PFSK-1 (cell line): Measurements from ENCODE around the gene PAQR6.
A peak's percentile ranks its signal among the peaks of the same experiment; 100 is the strongest.

ENCODE experiments used
- FOXP2 ChIP-seq: optimal IDR thresholded peaks from 2 replicates; pipeline ENCODE3; 2011; ENCODE audit warnings: borderline replicate concordance, control low read depth, inconsistent platforms; ENCODE audit not compliant: insufficient read depth; ENCODE audit errors: extremely low read length, extremely low read depth
- POLR2AphosphoS5 ChIP-seq: IDR thresholded peaks from 2 replicates; pipeline ENCODE4 v1.6.1; 2012; ENCODE audit warnings: low read depth, mild to moderate bottlenecking, control low read depth, low read length, moderate library complexity
- REST ChIP-seq, 2 experiments: IDR thresholded peaks; 2 replicates each; pipeline versions ENCODE4 v1.6.1 to v1.8.0; 2011 to 2012; ENCODE audit warnings: low read depth in 2 of 2, low read length in 2 of 2, control low read depth in 1 of 2, inconsistent platforms in 1 of 2, mild to moderate bottlenecking in 1 of 2, moderate library complexity in 1 of 2; ENCODE audit not compliant: insufficient read depth in 1 of 2
- SIN3A ChIP-seq: IDR thresholded peaks from 2 replicates; pipeline ENCODE4 v1.6.1; 2012; ENCODE audit warnings: mild to moderate bottlenecking, low read length, moderate library complexity, borderline replicate concordance; ENCODE audit not compliant: insufficient read depth
- TAF1 ChIP-seq: IDR thresholded peaks from 2 replicates; pipeline ENCODE4 v1.6.1; 2012; ENCODE audit warnings: low read length, control low read depth, borderline replicate concordance; ENCODE audit not compliant: insufficient read depth

Gene PAQR6

GRCh38 chr1:156284757-156285156, 36.9 kb upstream of the PAQR6 start:
- TF ChIP-seq SIN3A (no peak), FOXP2 (no peak), POLR2AphosphoS5 (no peak), REST (IDR thresholded peaks at IDR 0.05; ENCODE audit: insufficient read depth in 1 of 2, low read depth in 2 of 2, low read length in 2 of 2) (no peak), TAF1 (no peak)

- no peak for TF ChIP-seq FOXP2
- TF ChIP-seq POLR2AphosphoS5 = no peak
- no peak for TF ChIP-seq SIN3A
- TF ChIP-seq REST (IDR thresholded peaks at IDR 0.05; ENCODE audit: insufficient read depth in 1 of 2, low read depth in 2 of 2, low read length in 2 of 2) = no peak
- TF ChIP-seq TAF1 = no peak
Observed at GRCh38 chr1:156284112-156284511, 36.3 kb upstream of the PAQR6 start, which contains the start of gene TMEM79. Gene TMEM79 (plus strand): TSS chr1:156284325. CDS start chr1:156285227, 902 bp downstream.

- TF ChIP-seq SIN3A = no peak
- TF ChIP-seq FOXP2 = no peak
- TF ChIP-seq POLR2AphosphoS5 = no peak
- TF ChIP-seq REST (IDR thresholded peaks at IDR 0.05; ENCODE audit: insufficient read depth in 1 of 2, low read depth in 2 of 2, low read length in 2 of 2) = no peak
Observed at GRCh38 chr1:156283521-156283920, 35.7 kb upstream of the PAQR6 start.

- peak in 1 of 2 experiments; percentile 31; a peak in 1 of 4 replicates for TF ChIP-seq REST (IDR thresholded peaks at IDR 0.05; ENCODE audit: insufficient read depth in 1 of 2, low read depth in 2 of 2, low read length in 2 of 2)
- TF ChIP-seq TAF1 = peak; percentile 87
- TF ChIP-seq POLR2AphosphoS5 = peak; percentile 84
- TF ChIP-seq FOXP2 = peak; percentile 66
- TF ChIP-seq SIN3A = peak; percentile 96; the same call in 1 of the 2 replicates
Observed at GRCh38 chr1:156282479-156283222, 34.8 kb upstream of the PAQR6 start, which contains the start of gene SMG5. Gene SMG5 (minus strand): TSS chr1:156282825. CDS start chr1:156282680, 145 bp downstream.
